ENCODE results near the gene GRAP2. TPM values are rescaled to one million over a fixed set of nuclear protein-coding genes. Genes with fewer than 3 reads are reported as not detected.

Gene GRAP2
- total and polyA plus RNA-seq, 9 of the 15 experiments (the other 6 are each of a cell fraction or from before 2014, with no cell fraction given) = 4.8 to 88.7 (median 60.4) TPM

GRCh38 chr22:39958949-39959639, 58.2 kb downstream of the GRAP2 start (continued):
- TF ChIP-seq ZNF398 (CRISPR knock-in tag; IDR thresholded peaks at IDR 0.05) = no peak
- TF ChIP-seq C11orf30 (IDR thresholded peaks at IDR 0.05; ENCODE audit: low read depth) = no peak
- 0 out of 2 replicates have a peak, but pooled peaks have one; percentile 16 for TF ChIP-seq ZSCAN32 (CRISPR knock-in tag; IDR thresholded peaks at IDR 0.05)
- peak; percentile 38 for TF ChIP-seq ZFX (CRISPR knock-in tag; IDR thresholded peaks at IDR 0.05)
- TF ChIP-seq SIX5 (IDR thresholded peaks at IDR 0.05; ENCODE audit: borderline replicate concordance in 1 of 2, insufficient read depth in 1 of 2, low read depth in 1 of 2, low read length in 2 of 2) = no peak
- peak; percentile 83 for TF ChIP-seq TCF3 (CRISPR knock-in tag; IDR thresholded peaks at IDR 0.05)
- peak; percentile 57; the same call in 1 of the 2 replicates for TF ChIP-seq POLR2G (IDR thresholded peaks at IDR 0.05; ENCODE audit: low read depth, low read length)
- TF ChIP-seq POLR2AphosphoS5 (IDR thresholded peaks at IDR 0.05; ENCODE audit: control insufficient read depth, insufficient read depth, low read depth, low read length) = peak; percentile 79
- 0 out of 2 replicates have a peak, but pooled peaks have one; percentile 16 for TF ChIP-seq MTA2 (IDR thresholded peaks at IDR 0.05; ENCODE audit: low read depth)
- no peak for TF ChIP-seq YBX1 (IDR thresholded peaks at IDR 0.05)
- no peak for TF ChIP-seq ZNF766 (CRISPR knock-in tag; conservative IDR thresholded peaks at IDR 0.05)
- TF ChIP-seq E2F8 (IDR thresholded peaks at IDR 0.05; ENCODE audit: low read depth, partially characterized antibody) = no peak
- peak; percentile 74 for TF ChIP-seq CBFA2T2 (conservative IDR thresholded peaks at IDR 0.05)
- TF ChIP-seq CREB3 (tag; conservative IDR thresholded peaks at IDR 0.05; ENCODE audit: low read depth) = no peak
- 0 out of 2 replicates have a peak, but pooled peaks have one; percentile 18 for TF ChIP-seq SP1 (CRISPR knock-in tag; IDR thresholded peaks at IDR 0.05)
- no peak for TF ChIP-seq ARID4B (CRISPR knock-in tag; IDR thresholded peaks at IDR 0.05)
- peak; percentile 86 for TF ChIP-seq CBFA2T3 (IDR thresholded peaks at IDR 0.05)
- peak in 1 of 2 experiments; percentile 17; a peak in 2 of 4 replicates for TF ChIP-seq KDM1A (IDR thresholded peaks at IDR 0.05)

Data from K562 (cell line).